ENCODE results near the gene ARHGAP22. TPM values are rescaled to one million over a fixed set of nuclear protein-coding genes. Genes with fewer than 3 reads are reported as not detected.
"Not testable (repeated sequence)": the region's sequence is repeated elsewhere in the genome, so short reads cannot be mapped to it uniquely, and the experiment has no call there.

Gene ARHGAP22, protein sequence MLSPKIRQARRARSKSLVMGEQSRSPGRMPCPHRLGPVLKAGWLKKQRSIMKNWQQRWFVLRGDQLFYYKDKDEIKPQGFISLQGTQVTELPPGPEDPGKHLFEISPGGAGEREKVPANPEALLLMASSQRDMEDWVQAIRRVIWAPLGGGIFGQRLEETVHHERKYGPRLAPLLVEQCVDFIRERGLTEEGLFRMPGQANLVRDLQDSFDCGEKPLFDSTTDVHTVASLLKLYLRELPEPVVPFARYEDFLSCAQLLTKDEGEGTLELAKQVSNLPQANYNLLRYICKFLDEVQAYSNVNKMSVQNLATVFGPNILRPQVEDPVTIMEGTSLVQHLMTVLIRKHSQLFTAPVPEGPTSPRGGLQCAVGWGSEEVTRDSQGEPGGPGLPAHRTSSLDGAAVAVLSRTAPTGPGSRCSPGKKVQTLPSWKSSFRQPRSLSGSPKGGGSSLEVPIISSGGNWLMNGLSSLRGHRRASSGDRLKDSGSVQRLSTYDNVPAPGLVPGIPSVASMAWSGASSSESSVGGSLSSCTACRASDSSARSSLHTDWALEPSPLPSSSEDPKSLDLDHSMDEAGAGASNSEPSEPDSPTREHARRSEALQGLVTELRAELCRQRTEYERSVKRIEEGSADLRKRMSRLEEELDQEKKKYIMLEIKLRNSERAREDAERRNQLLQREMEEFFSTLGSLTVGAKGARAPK
- 2.2 TPM for polyA plus RNA-seq (2013, experiment 1 of 2)
- 4.7 TPM for polyA plus RNA-seq (2013, experiment 2 of 2)

DNA sequence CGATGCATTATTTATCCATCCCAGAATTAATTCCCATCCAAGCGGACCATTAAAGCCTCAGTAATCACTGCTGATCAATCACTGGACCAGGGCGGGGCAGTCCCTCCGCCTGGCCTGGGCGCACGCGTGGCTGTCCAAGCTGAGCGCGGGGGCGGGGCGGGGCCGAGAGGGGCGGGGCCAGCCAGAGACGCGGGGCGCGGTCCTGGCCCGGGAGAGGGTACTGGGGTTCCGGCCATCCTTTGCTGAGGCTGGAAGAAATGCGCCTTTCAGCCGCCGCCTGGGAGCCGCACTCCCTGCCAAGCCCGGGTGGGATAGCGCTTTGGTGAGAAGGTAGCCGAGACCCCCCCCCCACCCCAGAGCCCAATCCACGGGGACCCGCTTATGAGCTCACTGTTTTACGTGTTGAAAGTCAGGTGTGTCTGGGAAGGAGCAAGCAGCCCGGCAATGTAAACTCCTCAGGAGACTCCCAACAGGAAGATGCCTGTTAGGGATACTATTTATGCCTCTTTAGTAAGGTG, at the start of gene ARHGAP22:
TSS of gene ARHGAP22 (minus strand) at position 83 of the 518 bp plus-strand sequence. CDS start 277 bp downstream, outside the sequence.
- Histone ChIP-seq H3K36me3 (ENCODE audit: control insufficient read depth, insufficient read depth, low read length) (no peaks in the 10 kb centered on the region), H3K4me3 (ENCODE audit: extremely low read depth, insufficient read depth, low read length, poor library complexity, severe bottlenecking) (peak within 1 kb of the TSS; percentile 3), H3K4me1 (ENCODE audit: control insufficient read depth, insufficient read depth, low read length, poor library complexity, severe bottlenecking) (peaks cover 13% of the 10 kb centered on the region), H3K9me3 (ENCODE audit: control insufficient read depth, low read length) (no peaks in the 10 kb centered on the region), H3K27ac (ENCODE audit: low read depth, low read length, severe bottlenecking) (no peak within 1 kb of the TSS)
- WGBS, 2 experiments (ENCODE audit: insufficient coverage in 2 of 2), result 68% methylated on average over 6 to 17 of the region's 30 CpGs

- H3K9me3 ChIP-seq (ENCODE audit: control insufficient read depth, low read length), result no peaks in the 10 kb centered on the region
- H3K36me3 ChIP-seq (ENCODE audit: control insufficient read depth, insufficient read depth, low read length), result no peaks in the 10 kb centered on the region
- 92 to 100% methylated on average over 2 of the region's 4 CpGs for WGBS, 2 experiments (ENCODE audit: insufficient coverage in 2 of 2)
- no peak overlapping the region for H3K4me3 ChIP-seq (ENCODE audit: extremely low read depth, insufficient read depth, low read length, poor library complexity, severe bottlenecking)
- H3K27ac ChIP-seq (ENCODE audit: low read depth, low read length, severe bottlenecking), result no peak overlapping the region
- peaks cover 5% of the 10 kb centered on the region for H3K4me1 ChIP-seq (ENCODE audit: control insufficient read depth, insufficient read depth, low read length, poor library complexity, severe bottlenecking)
These were observed 49.2 kb upstream of the ARHGAP22 start for GRCh38 chr10:48653944-48654698.

- Histone ChIP-seq H3K36me3 (ENCODE audit: control insufficient read depth, insufficient read depth, low read length) (no peaks in the 10 kb centered on the region), H3K27ac (ENCODE audit: low read depth, low read length, severe bottlenecking) (no peak overlapping the region), H3K4me1 (ENCODE audit: control insufficient read depth, insufficient read depth, low read length, poor library complexity, severe bottlenecking) (peaks cover 5% of the 10 kb centered on the region), H3K9me3 (ENCODE audit: control insufficient read depth, low read length) (no peaks in the 10 kb centered on the region), H3K4me3 (ENCODE audit: extremely low read depth, insufficient read depth, low read length, poor library complexity, severe bottlenecking) (no peak overlapping the region)
- 77 to 90% methylated on average over 3 to 5 of the region's 5 CpGs for WGBS, 2 experiments (ENCODE audit: insufficient coverage in 2 of 2)
These were observed 48.5 kb upstream of the ARHGAP22 start for GRCh38 chr10:48653347-48653746.

DNA sequence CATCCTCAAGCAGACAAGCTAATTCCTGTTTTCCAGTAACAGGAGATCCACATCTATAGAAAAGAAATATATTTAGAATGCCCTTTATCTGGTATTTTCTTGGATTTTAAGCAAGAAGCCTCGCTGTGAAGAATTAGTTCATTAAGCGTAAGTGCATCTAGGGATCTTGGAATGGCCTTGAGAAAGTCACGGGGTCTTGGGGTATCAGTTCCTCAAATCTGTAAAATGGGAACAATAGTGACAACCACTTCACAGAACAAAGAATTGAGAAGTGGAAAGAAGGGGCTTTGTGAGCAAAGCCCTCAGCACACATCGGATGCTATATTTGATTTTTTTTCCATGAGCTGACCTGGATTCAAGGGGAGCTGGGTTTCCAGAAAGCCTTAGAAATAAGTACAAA, 47.5 kb upstream of the ARHGAP22 start:
- WGBS, 2 experiments (ENCODE audit: insufficient coverage in 2 of 2), result 88 to 96% methylated on average over 3 of the region's 4 CpGs
- peaks cover 5% of the 10 kb centered on the region for H3K4me1 ChIP-seq (ENCODE audit: control insufficient read depth, insufficient read depth, low read length, poor library complexity, severe bottlenecking)
- no peaks in the 10 kb centered on the region for H3K9me3 ChIP-seq (ENCODE audit: control insufficient read depth, low read length)
- no peak overlapping the region for H3K4me3 ChIP-seq (ENCODE audit: extremely low read depth, insufficient read depth, low read length, poor library complexity, severe bottlenecking)
- no peaks in the 10 kb centered on the region for H3K36me3 ChIP-seq (ENCODE audit: control insufficient read depth, insufficient read depth, low read length)
- no peak overlapping the region for H3K27ac ChIP-seq (ENCODE audit: low read depth, low read length, severe bottlenecking)

- Histone ChIP-seq H3K4me1 (ENCODE audit: control insufficient read depth, insufficient read depth, low read length, poor library complexity, severe bottlenecking) (peaks cover 5% of the 10 kb centered on the region), H3K27ac (ENCODE audit: low read depth, low read length, severe bottlenecking) (no peak overlapping the region), H3K4me3 (ENCODE audit: extremely low read depth, insufficient read depth, low read length, poor library complexity, severe bottlenecking) (no peak overlapping the region), H3K9me3 (ENCODE audit: control insufficient read depth, low read length) (no peaks in the 10 kb centered on the region), H3K36me3 (ENCODE audit: control insufficient read depth, insufficient read depth, low read length) (no peaks in the 10 kb centered on the region)
- WGBS, 2 experiments (ENCODE audit: insufficient coverage in 2 of 2), result 87 to 94% methylated on average over 3 to 4 of the region's 4 CpGs
These were observed 47.0 kb upstream of the ARHGAP22 start for GRCh38 chr10:48651839-48652238.

GRCh38 chr10:48651293-48651692, 46.4 kb upstream of the ARHGAP22 start:
- Histone ChIP-seq H3K27ac (ENCODE audit: low read depth, low read length, severe bottlenecking) (no peak overlapping the region), H3K4me1 (ENCODE audit: control insufficient read depth, insufficient read depth, low read length, poor library complexity, severe bottlenecking) (peaks cover 5% of the 10 kb centered on the region), H3K9me3 (ENCODE audit: control insufficient read depth, low read length) (no peaks in the 10 kb centered on the region), H3K36me3 (ENCODE audit: control insufficient read depth, insufficient read depth, low read length) (no peaks in the 10 kb centered on the region), H3K4me3 (ENCODE audit: extremely low read depth, insufficient read depth, low read length, poor library complexity, severe bottlenecking) (no peak overlapping the region)
- 86% methylated on average over 2 of the region's 2 CpGs; no CpG with 5 or more reads in 1 of the 2 experiments for WGBS, 2 experiments (ENCODE audit: insufficient coverage in 2 of 2)

GRCh38 chr10:48649349-48649944, 44.6 kb upstream of the ARHGAP22 start:
- Histone ChIP-seq H3K4me3 (ENCODE audit: extremely low read depth, insufficient read depth, low read length, poor library complexity, severe bottlenecking) (no peak overlapping the region), H3K4me1 (ENCODE audit: control insufficient read depth, insufficient read depth, low read length, poor library complexity, severe bottlenecking) (no peaks in the 10 kb centered on the region), H3K27ac (ENCODE audit: low read depth, low read length, severe bottlenecking) (no peak overlapping the region), H3K9me3 (ENCODE audit: control insufficient read depth, low read length) (no peaks in the 10 kb centered on the region), H3K36me3 (ENCODE audit: control insufficient read depth, insufficient read depth, low read length) (no peaks in the 10 kb centered on the region)
- 88 to 100% methylated on average over 3 to 6 of the region's 7 CpGs for WGBS, 2 experiments (ENCODE audit: insufficient coverage in 2 of 2)

GRCh38 chr10:48648172-48648942, 43.5 kb upstream of the ARHGAP22 start:
- WGBS, 2 experiments (ENCODE audit: insufficient coverage in 2 of 2), result 88 to 89% methylated on average over 10 to 11 of the region's 12 CpGs
- Histone ChIP-seq H3K36me3 (ENCODE audit: control insufficient read depth, insufficient read depth, low read length) (no peaks in the 10 kb centered on the region), H3K9me3 (ENCODE audit: control insufficient read depth, low read length) (no peaks in the 10 kb centered on the region), H3K27ac (ENCODE audit: low read depth, low read length, severe bottlenecking) (no peak overlapping the region), H3K4me3 (ENCODE audit: extremely low read depth, insufficient read depth, low read length, poor library complexity, severe bottlenecking) (no peak overlapping the region), H3K4me1 (ENCODE audit: control insufficient read depth, insufficient read depth, low read length, poor library complexity, severe bottlenecking) (no peaks in the 10 kb centered on the region)

GRCh38 chr10:48647073-48647472, 42.2 kb upstream of the ARHGAP22 start:
- not testable (repeated sequence) for H3K36me3 ChIP-seq (ENCODE audit: control insufficient read depth, insufficient read depth, low read length); H3K27ac ChIP-seq (ENCODE audit: low read depth, low read length, severe bottlenecking); H3K4me3 ChIP-seq (ENCODE audit: extremely low read depth, insufficient read depth, low read length, poor library complexity, severe bottlenecking); H3K4me1 ChIP-seq (ENCODE audit: control insufficient read depth, insufficient read depth, low read length, poor library complexity, severe bottlenecking); H3K9me3 ChIP-seq (ENCODE audit: control insufficient read depth, low read length)
- 100% methylated on average over 2 to 3 of the region's 7 CpGs for WGBS, 2 experiments (ENCODE audit: insufficient coverage in 2 of 2)

Data from mesodermal cell (in vitro differentiated cells).